Adrenal gland (tissue), 5 donors: ENCODE measurements around the gene DOCK3.

Source experiments
- POLR2A ChIP-seq, 2 donors: fragments of 450-650 bp; IDR thresholded peaks; one replicate each; pipeline ENCODE4 v1.6.1; 2017; ENCODE audit warnings: antibody characterized with exemption in 2 of 2, mild to moderate bottlenecking in 2 of 2, moderate library complexity in 1 of 2
- TF ChIP-seq, protein P1 (sequence below), 6 experiments: fragments of 450-650 bp in 4 of 6; fragments of 200-600 bp in 2 of 6; sonication (generic) in 1 of 6; IDR thresholded peaks; 1 replicate in 5 of 6; 2 replicates in 1 of 6; pipeline versions ENCODE4 v1.5.1 to v1.8.0; 2016 to 2021; ENCODE audit warnings: antibody characterized with exemption in 6 of 6, mild to moderate bottlenecking in 2 of 6, moderate library complexity in 1 of 6
- donor health status: DM: no; HTN: no; CAD: no.

GRCh38 chr3:51304230-51304629 is 629.5 kb downstream of the DOCK3 start:
- TF ChIP-seq, protein P1, sequence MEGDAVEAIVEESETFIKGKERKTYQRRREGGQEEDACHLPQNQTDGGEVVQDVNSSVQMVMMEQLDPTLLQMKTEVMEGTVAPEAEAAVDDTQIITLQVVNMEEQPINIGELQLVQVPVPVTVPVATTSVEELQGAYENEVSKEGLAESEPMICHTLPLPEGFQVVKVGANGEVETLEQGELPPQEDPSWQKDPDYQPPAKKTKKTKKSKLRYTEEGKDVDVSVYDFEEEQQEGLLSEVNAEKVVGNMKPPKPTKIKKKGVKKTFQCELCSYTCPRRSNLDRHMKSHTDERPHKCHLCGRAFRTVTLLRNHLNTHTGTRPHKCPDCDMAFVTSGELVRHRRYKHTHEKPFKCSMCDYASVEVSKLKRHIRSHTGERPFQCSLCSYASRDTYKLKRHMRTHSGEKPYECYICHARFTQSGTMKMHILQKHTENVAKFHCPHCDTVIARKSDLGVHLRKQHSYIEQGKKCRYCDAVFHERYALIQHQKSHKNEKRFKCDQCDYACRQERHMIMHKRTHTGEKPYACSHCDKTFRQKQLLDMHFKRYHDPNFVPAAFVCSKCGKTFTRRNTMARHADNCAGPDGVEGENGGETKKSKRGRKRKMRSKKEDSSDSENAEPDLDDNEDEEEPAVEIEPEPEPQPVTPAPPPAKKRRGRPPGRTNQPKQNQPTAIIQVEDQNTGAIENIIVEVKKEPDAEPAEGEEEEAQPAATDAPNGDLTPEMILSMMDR (IDR thresholded peaks at IDR 0.05): no peak
- TF ChIP-seq POLR2A (IDR thresholded peaks at IDR 0.05): no peak
